LHCN-M2 (cell line): ENCODE data around the gene TLR4. TPM values are rescaled to one million over a fixed set of nuclear protein-coding genes. Genes with fewer than 3 reads are reported as not detected.

Experiments used
- DNase-seq: peaks from one replicate; pipeline ENCODE4 v3.0.0-alpha.2; 2012; ENCODE audit warnings: low read depth
- polyA plus RNA-seq: library from polyadenylated mRNA; unstranded; fragments of >200 nt; gene quantifications from one replicate; pipeline ENCODE4 v1.2.1, GENCODE V29; 2012; ENCODE audit warnings: missing spikeins
- total RNA-seq: library from RNA; depleted of rRNA; stranded (reverse); fragments of >200 nt; gene quantifications from 2 replicates; pipeline ENCODE4 v1.2.3, GENCODE V29; 2014; rRNA removed

The TLR4 gene
- 11.0 and 15.2 TPM in 2 replicates for total RNA-seq
- 10.3 TPM for polyA plus RNA-seq

DNA sequence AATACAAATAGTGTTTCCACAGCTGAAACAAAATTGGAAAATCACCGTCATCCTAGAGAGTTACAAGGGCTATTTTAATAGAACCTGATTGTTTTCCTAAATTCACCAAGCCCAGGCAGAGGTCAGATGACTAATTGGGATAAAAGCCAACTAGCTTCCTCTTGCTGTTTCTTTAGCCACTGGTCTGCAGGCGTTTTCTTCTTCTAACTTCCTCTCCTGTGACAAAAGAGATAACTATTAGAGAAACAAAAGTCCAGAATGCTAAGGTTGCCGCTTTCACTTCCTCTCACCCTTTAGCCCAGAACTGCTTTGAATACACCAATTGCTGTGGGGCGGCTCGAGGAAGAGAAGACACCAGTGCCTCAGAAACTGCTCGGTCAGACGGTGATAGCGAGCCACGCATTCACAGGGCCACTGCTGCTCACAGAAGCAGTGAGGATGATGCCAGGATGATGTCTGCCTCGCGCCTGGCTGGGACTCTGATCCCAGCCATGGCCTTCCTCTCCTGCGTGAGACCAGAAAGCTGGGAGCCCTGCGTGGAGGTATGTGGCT, at the start of gene TLR4:
Gene TLR4 (plus strand): TSS at position 380 of the 552 bp plus-strand sequence. CDS start 70 bp downstream, at position 450.
- peak; percentile 87 for DNase-seq

GRCh38 chr9:117656002-117656401, 48.2 kb upstream of the TLR4 start:
- DNase-seq, result no peak

DNA sequence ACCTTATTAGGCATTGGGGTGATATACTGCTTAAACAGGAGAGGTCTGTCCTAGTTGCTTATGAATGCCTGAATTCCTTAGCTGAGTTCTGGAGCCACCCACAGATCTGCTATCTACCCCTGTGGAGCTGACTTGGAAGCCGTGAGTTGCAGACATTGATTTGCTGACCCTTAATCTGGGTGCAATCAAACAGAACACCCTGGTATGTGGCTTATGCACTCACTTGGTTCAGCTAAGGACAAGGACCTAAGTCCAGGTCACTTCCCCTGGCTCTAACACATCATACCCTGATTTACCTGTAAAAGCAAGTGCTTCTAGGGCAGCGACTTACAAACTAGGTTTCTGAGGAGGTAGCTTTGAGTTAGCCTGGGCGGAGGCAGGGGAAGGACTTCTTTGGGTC, 41.6 kb upstream of the TLR4 start:
- no peak for DNase-seq

GRCh38 chr9:117664419-117664818, 39.8 kb upstream of the TLR4 start:
- no peak for DNase-seq

GRCh38 chr9:117665601-117666385, 38.4 kb upstream of the TLR4 start:
- DNase-seq, result no peak

- DNase-seq, result peak; percentile 61
Observed at GRCh38 chr9:117671468-117671867, 32.7 kb upstream of the TLR4 start.

DNA sequence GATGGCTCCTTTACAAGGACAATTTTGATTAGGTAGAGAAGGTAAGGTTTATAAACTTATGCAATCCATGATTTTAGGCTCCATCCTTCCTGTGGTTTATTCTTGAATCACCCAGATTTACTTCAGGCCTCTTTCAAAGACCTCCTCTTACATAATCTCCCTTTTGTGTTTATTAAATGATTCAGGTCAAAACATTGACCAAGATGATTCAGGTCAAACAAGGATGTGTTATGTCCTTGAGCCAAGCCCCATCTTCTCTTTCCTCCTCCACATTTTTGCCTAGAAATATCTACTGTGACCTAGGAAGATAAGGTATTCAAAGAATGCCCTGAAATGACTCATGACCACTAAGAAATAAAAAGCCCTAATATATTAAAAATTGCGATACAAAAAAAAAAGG, 31.8 kb upstream of the TLR4 start:
- peak; percentile 89 for DNase-seq

DNA sequence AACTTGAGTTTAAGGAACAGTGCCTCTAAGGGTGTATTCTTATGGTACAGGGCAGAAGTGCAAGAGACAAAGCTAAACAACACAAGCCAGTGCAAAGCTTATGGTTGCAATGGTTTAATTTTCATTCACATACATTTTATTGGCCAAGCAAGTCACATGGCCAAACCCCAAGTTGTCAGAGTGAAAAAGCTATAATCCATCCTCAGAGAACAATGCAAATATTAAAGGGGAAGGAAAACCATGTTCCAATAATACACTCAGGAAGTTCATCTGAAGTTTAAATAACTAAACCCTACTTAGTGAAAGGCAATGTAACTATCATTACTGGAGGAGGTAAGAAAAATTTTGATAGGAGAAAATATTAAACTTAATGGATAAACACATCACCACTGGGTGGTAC, 26.6 kb upstream of the TLR4 start:
- no peak for DNase-seq

- peak; percentile 29 for DNase-seq
Observed at GRCh38 chr9:117678871-117679270, 25.3 kb upstream of the TLR4 start.

- DNase-seq, result no peak
Observed at GRCh38 chr9:117679416-117679815, 24.8 kb upstream of the TLR4 start.

- no peak for DNase-seq
Observed at GRCh38 chr9:117681888-117682287, 22.3 kb upstream of the TLR4 start.

DNA sequence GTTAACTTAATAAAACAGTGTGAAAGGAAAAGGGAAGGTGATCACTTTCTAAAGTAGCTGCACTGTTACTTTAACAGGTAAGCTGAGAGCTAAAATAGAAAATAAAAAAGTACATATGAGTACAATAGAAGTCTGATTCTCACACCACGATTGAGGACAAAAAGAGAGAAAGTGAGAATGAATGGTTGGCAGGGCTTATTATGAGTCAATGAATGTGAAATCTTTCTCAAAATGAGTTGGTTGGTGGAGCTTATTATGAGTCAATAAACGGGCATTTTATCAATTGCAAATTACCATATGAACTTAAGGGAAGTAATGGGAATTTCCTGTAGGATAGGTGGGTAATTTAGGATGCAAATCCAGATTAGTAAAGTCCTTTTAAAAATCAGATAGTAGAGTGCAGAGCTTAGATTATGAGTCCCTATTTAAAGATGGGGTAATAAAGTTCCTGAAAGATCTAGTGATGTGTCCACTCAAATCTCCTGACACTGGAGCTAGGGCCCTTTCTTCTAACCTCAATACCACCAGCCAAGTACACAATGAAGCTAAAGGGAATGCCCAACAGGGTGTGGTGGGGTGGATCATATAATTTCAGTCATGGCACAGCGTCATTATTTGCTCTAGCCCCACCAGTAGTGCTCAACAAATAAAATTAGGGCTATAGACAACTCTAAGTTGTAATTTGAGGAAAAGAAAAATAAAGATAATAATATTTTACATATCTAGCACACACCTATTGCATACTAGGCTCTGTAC, 21.1 kb upstream of the TLR4 start:
- peak; percentile 38 for DNase-seq

GRCh38 chr9:117687532-117687931, 16.7 kb upstream of the TLR4 start:
- DNase-seq, result no peak

DNA sequence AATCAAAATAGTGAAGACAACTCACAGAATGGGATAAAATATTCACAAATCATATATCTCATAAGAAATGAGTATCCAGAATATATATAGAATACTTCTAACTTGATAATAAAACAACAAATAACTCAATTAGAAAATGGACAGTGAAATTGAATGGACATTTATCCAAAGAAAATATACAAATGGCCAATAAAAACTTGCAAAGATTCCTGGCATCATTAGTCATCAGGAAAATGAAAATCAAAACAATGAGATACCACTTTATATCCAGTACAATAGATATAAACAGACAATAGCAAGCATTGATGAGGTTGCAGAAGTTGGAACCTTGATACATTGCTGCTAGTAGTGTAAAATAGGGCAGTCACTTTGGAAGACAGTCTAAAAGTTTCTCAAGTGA, 12.8 kb upstream of the TLR4 start:
- peak; percentile 46 for DNase-seq

GRCh38 chr9:117696154-117696553, 8.0 kb upstream of the TLR4 start:
- no peak for DNase-seq

- DNase-seq, result no peak
Observed at GRCh38 chr9:117697046-117697445, 7.2 kb upstream of the TLR4 start.

- DNase-seq, result peak; percentile 52
Observed at GRCh38 chr9:117703537-117703936, 666 bp upstream of the TLR4 start.

DNA sequence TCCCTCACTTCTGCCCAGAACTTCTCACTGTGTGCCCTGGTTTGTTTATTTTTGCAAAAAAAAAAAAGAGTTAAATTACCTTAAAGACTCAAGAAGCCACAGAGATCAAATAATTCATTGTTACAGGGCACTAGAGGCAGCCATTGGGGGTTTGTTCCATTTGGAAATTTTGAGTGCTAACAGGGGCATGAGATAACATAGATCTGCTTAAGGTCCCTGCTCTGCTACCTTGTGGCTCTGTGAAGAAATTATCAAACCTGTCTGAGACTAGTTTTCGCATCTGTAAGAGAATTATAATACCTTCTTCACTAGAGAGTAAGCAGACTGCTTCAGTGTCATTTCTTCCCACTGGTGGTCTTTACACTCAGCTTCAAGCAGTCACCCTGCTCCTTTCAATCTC, 394 bp downstream of the TLR4 start:
- no peak for DNase-seq

DNA sequence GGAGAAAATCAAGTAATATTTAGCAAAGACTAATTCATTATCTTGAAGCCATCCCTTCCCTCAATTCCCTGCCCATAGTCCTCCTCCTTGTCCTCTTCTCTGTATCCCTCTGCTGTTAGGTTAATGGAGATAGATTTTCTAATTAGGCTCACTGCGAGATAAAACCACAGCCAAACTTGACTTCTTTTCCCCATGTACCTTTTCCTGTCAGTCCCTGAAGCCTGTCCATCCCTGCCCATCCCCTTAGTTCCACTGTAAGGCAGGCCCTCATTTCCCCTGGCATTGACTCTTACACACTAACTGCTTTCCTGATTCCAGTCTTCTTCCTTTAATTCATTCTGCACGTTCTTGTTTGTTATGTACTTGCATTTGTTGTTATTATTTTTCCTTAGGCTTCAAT, 1.2 kb downstream of the TLR4 start:
- DNase-seq, result no peak

- no peak for DNase-seq
Observed at GRCh38 chr9:117706421-117707116, 2.4 kb downstream of the TLR4 start.

DNA sequence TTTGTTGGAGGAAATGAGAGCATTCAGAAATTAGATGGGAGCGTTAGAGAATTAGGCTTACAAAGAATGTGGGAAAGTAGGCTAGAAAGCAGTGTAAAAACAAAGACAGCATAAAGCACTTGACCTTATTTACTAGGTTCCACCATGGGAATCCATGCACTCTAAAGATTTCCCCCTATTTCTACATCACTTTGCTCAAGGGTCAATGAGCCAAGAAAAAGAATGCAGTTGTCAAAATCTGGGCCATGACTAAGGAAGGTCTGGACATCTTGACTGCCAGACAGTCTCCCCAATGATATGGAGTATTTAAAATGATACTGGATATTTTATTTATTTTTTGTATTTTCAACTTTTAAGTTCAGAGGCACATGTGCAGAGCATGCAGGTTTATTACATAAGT, 3.4 kb downstream of the TLR4 start:
- no peak for DNase-seq

DNA sequence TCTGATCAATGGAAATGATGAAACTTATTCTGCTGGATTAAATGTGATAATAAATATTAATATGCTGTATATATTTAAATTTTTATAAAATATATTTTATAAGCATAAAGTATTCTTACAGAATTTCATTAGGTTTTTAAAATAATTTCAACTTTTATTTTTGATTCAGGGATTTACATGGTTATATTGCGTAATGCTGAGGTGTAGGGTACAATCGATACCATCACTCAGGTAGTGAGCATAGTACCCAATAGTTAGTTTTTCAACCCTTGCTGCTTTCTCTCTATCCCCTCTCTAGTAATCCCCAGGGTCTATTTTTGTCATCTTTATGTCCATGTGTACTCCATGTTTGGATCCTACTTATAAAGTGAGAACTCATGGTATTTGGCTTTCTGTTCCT, 5.7 kb downstream of the TLR4 start:
- DNase-seq, result no peak
